OCI-LY3 (cell line): ENCODE results near the gene TRIM62.
"Not testable (repeated sequence)": the region's sequence is repeated elsewhere in the genome, so short reads cannot be mapped to it uniquely, and the experiment has no call there.

Experiments used
- H2AFZ ChIP-seq: fragments of 200-600, 300-600 bp; shearing (Covaris generic); 2 replicates; pipeline ENCODE4 v1.6.0; 2014; ENCODE audit warnings: antibody characterized with exemption, low read depth, low read length
- H3K27ac ChIP-seq: fragments of 200-600, 300-600 bp; sonication (generic); 2 replicates; pipeline ENCODE4 v1.5.1; 2014; ENCODE audit warnings: mild to moderate bottlenecking, low read length, moderate library complexity, mixed read lengths
- H3K27me3 ChIP-seq: fragments of 200-600, 300-600 bp; sonication (generic); 2 replicates; pipeline ENCODE4 v1.6.1; 2014; ENCODE audit warnings: low read depth, low read length, mixed read lengths
- H3K36me3 ChIP-seq: fragments of 200-600, 300-600 bp; sonication (generic); replicated peaks from 2 replicates; pipeline ENCODE3; 2014; ENCODE audit warnings: low read depth, low read length, mixed read lengths
- H3K4me1 ChIP-seq: fragments of 300-600, 200-600 bp; sonication (generic); 2 replicates; pipeline ENCODE4 v1.6.1; 2014; ENCODE audit warnings: low read length, mixed read lengths
- H3K4me2 ChIP-seq: fragments of 200-600, 300-600 bp; sonication (generic); 2 replicates; pipeline ENCODE4 v1.6.1; 2014; ENCODE audit warnings: low read length, mixed read lengths
- H3K4me3 ChIP-seq: fragments of 300-600, 200-600 bp; sonication (generic); 2 replicates; pipeline ENCODE4 v1.5.1; 2014; ENCODE audit warnings: antibody characterized with exemption, mild to moderate bottlenecking, low read length, moderate library complexity
- H3K79me2 ChIP-seq: fragments of 300-600, 200-600 bp; shearing (Covaris generic); 2 replicates; pipeline ENCODE4 v1.6.1; 2014; ENCODE audit warnings: mild to moderate bottlenecking, low read length, mixed read lengths
- H3K9ac ChIP-seq: fragments of 300-600, 200-600 bp; shearing (Covaris generic); 2 replicates; pipeline ENCODE4 v1.6.0; 2014; ENCODE audit warnings: mild to moderate bottlenecking, low read length, moderate library complexity
- H3K9me3 ChIP-seq: fragments of 200-600, 300-600 bp; shearing (Covaris generic); 2 replicates; pipeline ENCODE4 v1.6.1; 2014; ENCODE audit warnings: low read length, mixed read lengths; ENCODE audit not compliant: insufficient read depth
- H4K20me1 ChIP-seq: fragments of 200-600, 300-600 bp; sonication (generic); 2 replicates; pipeline ENCODE4 v1.6.1; 2016; ENCODE audit warnings: low read length, mixed read lengths; ENCODE audit not compliant: insufficient read depth
- EZH2phosphoT487 ChIP-seq: fragments of 200-600 bp; shearing (Covaris generic); IDR thresholded peaks from 2 replicates; pipeline ENCODE4 v1.6.1; 2018; ENCODE audit warnings: antibody characterized with exemption, mixed run types, low read depth
- TF ChIP-seq, protein P1 (sequence below): fragments of 200-600, 300-600 bp; sonication (generic); IDR thresholded peaks from 2 replicates; pipeline ENCODE4 v1.5.1; 2014; ENCODE audit warnings: antibody characterized with exemption, low read length, low read depth

The TRIM62 gene

DNA sequence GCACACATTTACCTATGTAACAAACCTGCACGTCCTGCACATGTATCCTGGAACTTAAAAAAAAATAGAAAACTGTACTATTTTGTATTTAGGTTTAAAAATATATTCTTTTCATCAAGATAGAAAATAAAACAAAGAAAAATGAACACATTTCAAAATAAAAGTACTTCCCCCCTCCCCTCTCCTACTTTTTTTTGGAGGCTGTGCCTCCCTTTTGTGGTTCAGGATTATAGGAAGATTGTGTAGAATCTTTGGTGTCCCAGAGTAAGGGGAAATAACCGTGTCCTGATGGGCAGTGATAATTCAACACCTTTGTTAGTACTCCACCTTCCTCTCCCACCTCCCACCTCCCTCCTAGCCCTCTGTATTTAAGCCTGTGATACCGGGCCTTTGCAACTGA lies 40.1 kb downstream of the TRIM62 start:
- Histone ChIP-seq H3K9me3 (no peaks in the 10 kb centered on the region), H3K4me3 (no peak overlapping the region), H3K36me3 (no peaks in the 10 kb centered on the region), H2AFZ (no peak overlapping the region), H3K27ac (no peak overlapping the region), H3K4me1 (no peaks in the 10 kb centered on the region), H3K9ac (no peak overlapping the region), H3K4me2 (no peak overlapping the region), H4K20me1 (no peaks in the 10 kb centered on the region), H3K27me3 (no peaks in the 10 kb centered on the region), H3K79me2 (no peaks in the 10 kb centered on the region)
- TF ChIP-seq, protein P1, sequence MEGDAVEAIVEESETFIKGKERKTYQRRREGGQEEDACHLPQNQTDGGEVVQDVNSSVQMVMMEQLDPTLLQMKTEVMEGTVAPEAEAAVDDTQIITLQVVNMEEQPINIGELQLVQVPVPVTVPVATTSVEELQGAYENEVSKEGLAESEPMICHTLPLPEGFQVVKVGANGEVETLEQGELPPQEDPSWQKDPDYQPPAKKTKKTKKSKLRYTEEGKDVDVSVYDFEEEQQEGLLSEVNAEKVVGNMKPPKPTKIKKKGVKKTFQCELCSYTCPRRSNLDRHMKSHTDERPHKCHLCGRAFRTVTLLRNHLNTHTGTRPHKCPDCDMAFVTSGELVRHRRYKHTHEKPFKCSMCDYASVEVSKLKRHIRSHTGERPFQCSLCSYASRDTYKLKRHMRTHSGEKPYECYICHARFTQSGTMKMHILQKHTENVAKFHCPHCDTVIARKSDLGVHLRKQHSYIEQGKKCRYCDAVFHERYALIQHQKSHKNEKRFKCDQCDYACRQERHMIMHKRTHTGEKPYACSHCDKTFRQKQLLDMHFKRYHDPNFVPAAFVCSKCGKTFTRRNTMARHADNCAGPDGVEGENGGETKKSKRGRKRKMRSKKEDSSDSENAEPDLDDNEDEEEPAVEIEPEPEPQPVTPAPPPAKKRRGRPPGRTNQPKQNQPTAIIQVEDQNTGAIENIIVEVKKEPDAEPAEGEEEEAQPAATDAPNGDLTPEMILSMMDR, result no peak
- no peak for TF ChIP-seq EZH2phosphoT487

GRCh38 chr1:33141216-33141615 lies 40.6 kb downstream of the TRIM62 start:
- Histone ChIP-seq H2AFZ (no peak overlapping the region), H3K79me2 (no peaks in the 10 kb centered on the region), H3K9ac (no peak overlapping the region), H3K4me3 (no peak overlapping the region), H3K9me3 (no peaks in the 10 kb centered on the region), H3K36me3 (no peaks in the 10 kb centered on the region), H3K4me1 (no peaks in the 10 kb centered on the region), H4K20me1 (no peaks in the 10 kb centered on the region), H3K4me2 (no peak overlapping the region), H3K27me3 (no peaks in the 10 kb centered on the region), H3K27ac (no peak overlapping the region)
- TF ChIP-seq, protein P1, result no peak
- no peak for TF ChIP-seq EZH2phosphoT487

GRCh38 chr1:33140153-33141149 lies 41.4 kb downstream of the TRIM62 start:
- TF ChIP-seq, protein P1, result no peak
- TF ChIP-seq EZH2phosphoT487, result no peak
- Histone ChIP-seq H3K4me3 (no peak overlapping the region), H3K4me2 (no peak overlapping the region), H3K79me2 (no peaks in the 10 kb centered on the region), H3K27me3 (no peaks in the 10 kb centered on the region), H3K27ac (no peak overlapping the region), H3K4me1 (no peaks in the 10 kb centered on the region), H3K9me3 (no peaks in the 10 kb centered on the region), H3K9ac (no peak overlapping the region), H3K36me3 (no peaks in the 10 kb centered on the region), H2AFZ (no peak overlapping the region), H4K20me1 (no peaks in the 10 kb centered on the region)

- Histone ChIP-seq H3K4me2 (no peak overlapping the region), H2AFZ (no peak overlapping the region)
- TF ChIP-seq, protein P1, result peak; percentile 68
- no peak for TF ChIP-seq EZH2phosphoT487
Measured at GRCh38 chr1:33137800-33138199, 44.0 kb downstream of the TRIM62 start.

DNA sequence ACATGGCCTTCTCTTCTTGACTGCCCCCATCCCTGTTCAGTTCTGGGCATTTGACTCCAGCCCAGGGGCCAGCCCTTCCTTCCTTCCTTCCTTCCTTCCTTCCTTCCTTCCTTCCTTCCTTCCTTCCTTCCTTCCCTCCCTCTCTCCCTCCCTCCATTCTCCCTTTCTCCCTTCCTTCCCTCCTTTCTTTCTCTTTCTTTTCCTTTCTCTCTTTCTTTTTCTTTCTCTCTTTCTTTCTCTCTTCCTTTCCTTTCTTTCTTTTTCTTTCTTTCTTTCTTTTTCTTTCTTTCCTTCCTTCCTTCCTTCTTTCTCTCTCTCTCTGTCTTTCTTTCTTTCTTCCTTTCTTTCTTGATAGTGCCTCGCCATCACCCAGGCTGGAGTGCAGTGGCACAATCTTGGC lies 45.8 kb downstream of the TRIM62 start:
- H3K4me2 ChIP-seq, H3K4me3 ChIP-seq, H3K4me1 ChIP-seq, H3K79me2 ChIP-seq, H2AFZ ChIP-seq, H3K9me3 ChIP-seq, H3K27ac ChIP-seq, H3K9ac ChIP-seq, H3K36me3 ChIP-seq, H3K27me3 ChIP-seq, H4K20me1 ChIP-seq: not testable (repeated sequence)

More at GRCh38 chr1:33137800-33138199, 44.0 kb downstream of the TRIM62 start:
- no peaks in the 10 kb centered on the region for H3K4me1 ChIP-seq
- H3K27ac ChIP-seq, result no peak overlapping the region
- no peaks in the 10 kb centered on the region for H3K79me2 ChIP-seq
- no peaks in the 10 kb centered on the region for H3K36me3 ChIP-seq
- no peaks in the 10 kb centered on the region for H3K27me3 ChIP-seq
- H3K9ac ChIP-seq, result no peak overlapping the region
- no peaks in the 10 kb centered on the region for H4K20me1 ChIP-seq
- H3K4me3 ChIP-seq, result no peak overlapping the region
- H3K9me3 ChIP-seq, result no peaks in the 10 kb centered on the region
